Colonic mucosa (tissue), 4 donors: ENCODE data around the gene INS. TPM values are rescaled to one million over a fixed set of nuclear protein-coding genes. Genes with fewer than 3 reads are reported as not detected.
A peak's percentile ranks its signal among the peaks of the same experiment; 100 is the strongest.

Experiments used
- DNase-seq: peaks from one replicate; pipeline ENCODE4 v3.0.0-alpha.2; 2020
- H3K27ac ChIP-seq: fragments of 200-600 bp; one replicate; pipeline ENCODE4 v1.8.0; 2021
- H3K27me3 ChIP-seq: fragments of 200-600 bp; one replicate; pipeline ENCODE4 v1.8.0; 2021
- H3K36me3 ChIP-seq: fragments of 200-600 bp; one replicate; pipeline ENCODE4 v1.8.0; 2021
- H3K4me1 ChIP-seq: fragments of 200-600 bp; one replicate; pipeline ENCODE4 v1.8.0; 2021; ENCODE audit warnings: mild to moderate bottlenecking
- H3K4me3 ChIP-seq: fragments of 200-600 bp; one replicate; pipeline ENCODE4 v1.8.0; 2021
- H3K9ac ChIP-seq, 2 donors: one replicate each; pipeline ENCODE4 v1.7.0; 2013; ENCODE audit warnings: control low read depth in 2 of 2, low read depth in 2 of 2, low read length in 2 of 2
- H3K9me3 ChIP-seq: fragments of 200-600 bp; one replicate; pipeline ENCODE4 v1.8.0; 2021
- CTCF ChIP-seq: fragments of 200-600 bp; IDR thresholded peaks from one replicate; pipeline ENCODE4 v1.8.0; 2022; ENCODE audit warnings: antibody characterized with exemption, mild to moderate bottlenecking
- intact Hi-C: fragments of 100-400 bp; cut with DNase I; formaldehyde crosslinking; loops from one replicate; pipeline ENCODE4 v1.14.1; 2022
- total RNA-seq, 2 donors: library from RNA; stranded (reverse); fragmentation: NEBNext Ultra II Directional in 1 of 2; extraction: Animal tissue kit (Norgen Biotek cat#: 25700) in 1 of 2; gene quantifications; one replicate each; pipeline ENCODE4 v1.2.1, GENCODE V29; 2021
- donor health status: healthy.
- donor health status: DM: no; HTN: no; CAD: no.
- donor health status: DM: no; HTN: no; CAD: no.

The INS gene
- total RNA-seq, 2 donors from 2014 or later: 0.84 TPM; not detected in 1

- H3K4me1 ChIP-seq: no peaks in the 10 kb centered on the region
- H3K4me3 ChIP-seq: no peak overlapping the region
- TF ChIP-seq CTCF: no peak
- no peaks in the 10 kb centered on the region for H3K27me3 ChIP-seq
- no peak for DNase-seq
- intact Hi-C loops: no loop called here
- no peak overlapping the region for H3K27ac ChIP-seq
- peak overlapping the region in 1 of 2 donors; percentile 12 for H3K9ac ChIP-seq
- no peaks in the 10 kb centered on the region for H3K9me3 ChIP-seq
- H3K36me3 ChIP-seq: no peaks in the 10 kb centered on the region
Observed at GRCh38 chr11:2123628-2123960, 37.4 kb downstream of the INS start.

GRCh38 chr11:2122907-2123627 lies 37.9 kb downstream of the INS start:
- Histone ChIP-seq H3K9ac (no peak overlapping the region), H3K36me3 (no peaks in the 10 kb centered on the region), H3K27ac (no peak overlapping the region), H3K4me1 (no peaks in the 10 kb centered on the region), H3K27me3 (no peaks in the 10 kb centered on the region), H3K4me3 (no peak overlapping the region), H3K9me3 (no peaks in the 10 kb centered on the region)
- no peak for TF ChIP-seq CTCF
- intact Hi-C loops: no loop called here
- no peak for DNase-seq

GRCh38 chr11:2122222-2122906 lies 38.6 kb downstream of the INS start:
- no peaks in the 10 kb centered on the region for H3K4me1 ChIP-seq
- intact Hi-C loops: no loop called here
- no peak overlapping the region for H3K4me3 ChIP-seq
- H3K27me3 ChIP-seq: no peaks in the 10 kb centered on the region
- H3K36me3 ChIP-seq: no peaks in the 10 kb centered on the region
- no peak for DNase-seq
- no peak for TF ChIP-seq CTCF
- H3K9me3 ChIP-seq: no peaks in the 10 kb centered on the region
- H3K27ac ChIP-seq: no peak overlapping the region
- H3K9ac ChIP-seq: no peak overlapping the region

GRCh38 chr11:2121227-2122130 lies 39.5 kb downstream of the INS start:
- H3K4me1 ChIP-seq: no peaks in the 10 kb centered on the region
- intact Hi-C loops: no loop called here
- H3K36me3 ChIP-seq: no peaks in the 10 kb centered on the region
- no peak overlapping the region for H3K4me3 ChIP-seq
- TF ChIP-seq CTCF: no peak
- H3K27me3 ChIP-seq: no peaks in the 10 kb centered on the region
- H3K9me3 ChIP-seq: no peaks in the 10 kb centered on the region
- H3K9ac ChIP-seq: no peak overlapping the region
- no peak overlapping the region for H3K27ac ChIP-seq
- no peak for DNase-seq

GRCh38 chr11:2120359-2121100 lies 40.5 kb downstream of the INS start:
- H3K9ac ChIP-seq: no peak overlapping the region
- no peak for TF ChIP-seq CTCF
- no peak overlapping the region for H3K27ac ChIP-seq
- H3K27me3 ChIP-seq: no peaks in the 10 kb centered on the region
- H3K4me3 ChIP-seq: no peak overlapping the region
- H3K9me3 ChIP-seq: no peaks in the 10 kb centered on the region
- DNase-seq: no peak
- intact Hi-C loops: no loop called here
- no peaks in the 10 kb centered on the region for H3K36me3 ChIP-seq
- H3K4me1 ChIP-seq: no peaks in the 10 kb centered on the region
